Stromal cell of bone marrow (primary cell): ENCODE measurements around the gene CLPSL1.
A peak's percentile ranks its signal among the peaks of the same experiment; 100 is the strongest.
"Not testable (repeated sequence)": the region's sequence is repeated elsewhere in the genome, so short reads cannot be mapped to it uniquely, and the experiment has no call there.

Source experiments
- DNase-seq: peaks from one replicate; pipeline ENCODE4 v3.0.0-alpha.2; 2012; ENCODE audit warnings: low read depth

Gene CLPSL1

GRCh38 chr6:35780719-35781118 lies at the start of gene CLPSL1:
Gene CLPSL1 (plus strand): TSS chr6:35781019. CDS start chr6:35781111, 92 bp downstream.
- no peak for DNase-seq

GRCh38 chr6:35731414-35731735 lies 49.4 kb upstream of the CLPSL1 start:
- peak; percentile 60 for DNase-seq

GRCh38 chr6:35731736-35732532 lies 48.9 kb upstream of the CLPSL1 start:
- DNase-seq = peak; percentile 56

GRCh38 chr6:35733633-35734032 lies 47.2 kb upstream of the CLPSL1 start:
- DNase-seq = no peak

GRCh38 chr6:35734319-35734718 lies 46.5 kb upstream of the CLPSL1 start:
- not testable (repeated sequence) for DNase-seq

- DNase-seq = no peak
Measured at GRCh38 chr6:35735452-35735851, 45.4 kb upstream of the CLPSL1 start.

GRCh38 chr6:35736253-35736894 lies 44.4 kb upstream of the CLPSL1 start:
- DNase-seq = no peak

GRCh38 chr6:35736982-35737412 lies 43.8 kb upstream of the CLPSL1 start, which contains the start of gene ARMC12:
Gene ARMC12 (plus strand): TSS chr6:35737032. CDS start chr6:35737109, 77 bp downstream.
- no peak for DNase-seq

- DNase-seq = peak; percentile 54
Measured at GRCh38 chr6:35737413-35738211, 43.2 kb upstream of the CLPSL1 start.

- no peak for DNase-seq
Measured at GRCh38 chr6:35739645-35740524, 40.9 kb upstream of the CLPSL1 start.

- no peak for DNase-seq
Measured at GRCh38 chr6:35742842-35743241, 38.0 kb upstream of the CLPSL1 start.

GRCh38 chr6:35745509-35745908 lies 35.3 kb upstream of the CLPSL1 start:
- DNase-seq = no peak

- no peak for DNase-seq
Measured at GRCh38 chr6:35746516-35746915, 34.3 kb upstream of the CLPSL1 start.

- no peak for DNase-seq
Measured at GRCh38 chr6:35747877-35748276, 32.9 kb upstream of the CLPSL1 start.

GRCh38 chr6:35750557-35750956 lies 30.3 kb upstream of the CLPSL1 start:
- DNase-seq = no peak

GRCh38 chr6:35751594-35751993 lies 29.2 kb upstream of the CLPSL1 start:
- DNase-seq = no peak

GRCh38 chr6:35752330-35752729 lies 28.5 kb upstream of the CLPSL1 start:
- no peak for DNase-seq

GRCh38 chr6:35754452-35755277 lies 26.2 kb upstream of the CLPSL1 start:
- DNase-seq = no peak

GRCh38 chr6:35755278-35755924 lies 25.4 kb upstream of the CLPSL1 start:
- DNase-seq = no peak

- peak; percentile 13 for DNase-seq
Measured at GRCh38 chr6:35757456-35758123, 23.2 kb upstream of the CLPSL1 start.
